ENCODE data around the gene C4orf54.

The C4orf54 gene

GRCh38 chr4:99657798-99658197 is at the start of gene C4orf54:
Gene C4orf54, minus strand, starts transcription at chr4:99657828. Its CDS starts 3,180 bp downstream, at chr4:99654648.
- DNase-seq = no peak

GRCh38 chr4:99705891-99706290 is 48.3 kb upstream of the C4orf54 start:
- no peak for DNase-seq

GRCh38 chr4:99696801-99697200 is 39.2 kb upstream of the C4orf54 start:
- DNase-seq = no peak

- DNase-seq = no peak
Observed at GRCh38 chr4:99693140-99693539, 35.5 kb upstream of the C4orf54 start.

GRCh38 chr4:99690990-99691389 is 33.4 kb upstream of the C4orf54 start:
- no peak for DNase-seq

- no peak for DNase-seq
Observed at GRCh38 chr4:99690472-99690871, 32.8 kb upstream of the C4orf54 start.

- no peak for DNase-seq
Observed at GRCh38 chr4:99687120-99687519, 29.5 kb upstream of the C4orf54 start.

- DNase-seq = no peak
Observed at GRCh38 chr4:99685234-99685633, 27.6 kb upstream of the C4orf54 start.

GRCh38 chr4:99683895-99684294 is 26.3 kb upstream of the C4orf54 start:
- no peak for DNase-seq

GRCh38 chr4:99679976-99680375 is 22.3 kb upstream of the C4orf54 start:
- DNase-seq = no peak

GRCh38 chr4:99679204-99679603 is 21.6 kb upstream of the C4orf54 start:
- no peak for DNase-seq

- DNase-seq = no peak
Observed at GRCh38 chr4:99677161-99677560, 19.5 kb upstream of the C4orf54 start.

GRCh38 chr4:99670409-99671073 is 12.9 kb upstream of the C4orf54 start:
- no peak for DNase-seq

GRCh38 chr4:99669084-99669483 is 11.5 kb upstream of the C4orf54 start:
- no peak for DNase-seq

GRCh38 chr4:99668472-99668871 is 10.8 kb upstream of the C4orf54 start:
- no peak for DNase-seq

- no peak for DNase-seq
Observed at GRCh38 chr4:99665983-99666382, 8.4 kb upstream of the C4orf54 start.

- no peak for DNase-seq
Observed at GRCh38 chr4:99664716-99665115, 7.1 kb upstream of the C4orf54 start.

GRCh38 chr4:99661907-99662306 is 4.3 kb upstream of the C4orf54 start:
- DNase-seq = no peak

- DNase-seq = no peak
Observed at GRCh38 chr4:99658666-99659065, 1.0 kb upstream of the C4orf54 start.

GRCh38 chr4:99655308-99656081 is 2.1 kb downstream of the C4orf54 start:
- no peak for DNase-seq

GRCh38 chr4:99654361-99654761 is 3.3 kb downstream of the C4orf54 start:
- DNase-seq = no peak

- no peak for DNase-seq
Observed at GRCh38 chr4:99653916-99654315, 3.7 kb downstream of the C4orf54 start.

- DNase-seq = no peak
Observed at GRCh38 chr4:99652596-99653436, 4.8 kb downstream of the C4orf54 start.

Measured in stimulated activated CD4-positive, alpha-beta T cell treated with anti-CD3 and anti-CD28 coated beads, Interleukin-1b, Interleukin-23, amount 100 ng/mL, for 48 hours (primary cell).